HG02885 (cell line): Measurements from ENCODE around the gene CCND2.

ENCODE experiments used
- ATAC-seq: cut with Tn5 transposase; IDR thresholded peaks from one replicate; pipeline ENCODE4 v1.9.1; 2021; ENCODE audit warnings: mild to moderate bottlenecking; ENCODE audit not compliant: unreplicated experiment, poor library complexity

CCND2 gene

GRCh38 chr12:4275870-4276301 lies 2.3 kb downstream of the CCND2 start:
- no peak for ATAC-seq

DNA sequence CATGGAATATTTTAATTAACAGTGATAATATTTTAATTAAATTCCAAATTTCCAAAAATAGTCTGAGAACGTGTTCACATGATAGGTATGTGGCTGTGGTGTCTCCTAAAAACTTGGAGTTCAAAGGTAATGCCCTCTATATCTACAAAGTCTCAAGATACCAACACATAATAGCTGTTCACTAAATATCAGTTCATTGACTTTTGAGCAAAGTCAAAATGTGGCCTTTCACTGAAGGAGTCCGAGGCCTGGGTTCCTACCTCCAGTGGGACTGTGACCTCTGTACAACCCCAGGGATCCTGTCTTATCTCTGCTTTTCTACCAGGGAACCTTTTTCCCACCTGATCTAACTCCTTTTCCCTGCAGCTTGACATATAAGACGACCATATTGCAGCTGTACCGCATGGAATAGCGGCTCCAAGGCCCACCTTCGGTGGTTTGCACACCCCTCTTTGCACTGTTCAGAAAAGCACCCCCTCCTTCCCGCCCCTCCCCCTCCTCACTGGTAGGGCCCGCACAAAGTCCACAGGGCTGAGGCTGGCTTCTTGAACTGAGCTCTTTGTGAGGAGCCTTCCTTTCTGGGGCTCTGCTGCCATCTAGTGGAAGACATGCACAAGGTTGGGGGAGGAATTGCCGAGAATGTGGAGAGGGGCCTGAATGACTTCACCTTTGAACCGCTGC lies 3.1 kb downstream of the CCND2 start:
- ATAC-seq: peak; percentile 48

DNA sequence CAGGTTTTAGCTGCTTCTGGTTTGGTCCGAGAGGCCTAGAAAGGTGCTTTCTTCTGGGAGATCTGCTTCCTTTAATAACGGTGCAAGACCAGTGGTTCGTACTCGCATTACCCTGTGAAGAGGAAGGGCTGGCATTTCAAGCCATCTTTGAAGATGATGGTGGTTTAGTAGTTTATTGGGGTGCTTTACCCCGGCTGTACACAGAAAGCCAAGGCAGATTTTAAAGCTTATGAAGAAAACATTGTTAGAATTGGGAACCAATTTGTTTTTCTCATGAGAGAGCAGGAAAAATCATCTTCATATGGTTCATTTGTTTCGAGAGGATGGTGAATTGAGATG lies 3.6 kb downstream of the CCND2 start:
- no peak for ATAC-seq

GRCh38 chr12:4277857-4278256 lies 4.3 kb downstream of the CCND2 start:
- no peak for ATAC-seq

GRCh38 chr12:4278329-4279197 lies 5.0 kb downstream of the CCND2 start:
- ATAC-seq: no peak

GRCh38 chr12:4279198-4279690 lies 5.7 kb downstream of the CCND2 start:
- ATAC-seq: no peak

DNA sequence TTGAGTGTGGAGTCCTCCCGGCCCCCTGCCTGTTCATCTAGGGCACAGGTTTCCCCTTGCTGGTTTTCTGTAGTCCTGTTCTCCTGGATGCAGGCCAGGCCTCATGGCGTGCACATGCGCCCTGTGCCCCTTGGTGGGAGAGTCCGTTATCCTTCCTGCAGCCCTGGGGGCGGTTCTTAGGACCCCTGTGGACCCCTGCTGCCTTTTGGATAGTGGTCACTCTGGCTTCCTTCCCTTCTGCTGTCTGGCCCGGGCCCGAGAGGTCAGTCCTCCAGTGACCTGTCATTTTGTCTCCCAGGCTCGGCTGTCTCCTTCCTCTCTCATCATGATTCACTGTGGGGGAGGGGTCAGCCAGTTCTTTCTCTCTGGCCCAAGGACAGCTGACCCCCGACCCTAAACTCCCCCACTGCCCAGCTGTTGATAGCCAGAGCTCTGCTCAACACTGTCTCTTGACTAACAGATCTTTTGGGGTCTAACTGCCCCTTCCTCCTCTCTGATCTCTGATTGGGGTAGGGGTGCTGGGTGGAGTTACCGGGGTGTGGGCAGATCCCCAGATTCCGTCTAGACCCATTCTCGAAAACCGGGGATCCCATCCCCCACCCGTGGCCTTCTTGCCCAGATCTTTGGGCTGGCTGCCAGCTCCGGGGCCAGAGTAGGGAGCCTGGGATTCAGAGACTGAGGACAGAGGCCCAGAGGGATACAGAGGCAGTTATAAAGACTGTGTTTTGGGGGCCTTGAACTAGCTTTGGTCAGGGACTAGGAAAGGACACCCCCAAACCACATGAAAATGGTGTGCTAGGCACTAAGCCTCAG lies 7.0 kb downstream of the CCND2 start:
- no peak for ATAC-seq

GRCh38 chr12:4281173-4281654 lies 7.7 kb downstream of the CCND2 start:
- ATAC-seq: no peak

GRCh38 chr12:4282103-4282891 lies 8.7 kb downstream of the CCND2 start:
- no peak for ATAC-seq

GRCh38 chr12:4282892-4283511 lies 9.4 kb downstream of the CCND2 start:
- ATAC-seq: no peak

DNA sequence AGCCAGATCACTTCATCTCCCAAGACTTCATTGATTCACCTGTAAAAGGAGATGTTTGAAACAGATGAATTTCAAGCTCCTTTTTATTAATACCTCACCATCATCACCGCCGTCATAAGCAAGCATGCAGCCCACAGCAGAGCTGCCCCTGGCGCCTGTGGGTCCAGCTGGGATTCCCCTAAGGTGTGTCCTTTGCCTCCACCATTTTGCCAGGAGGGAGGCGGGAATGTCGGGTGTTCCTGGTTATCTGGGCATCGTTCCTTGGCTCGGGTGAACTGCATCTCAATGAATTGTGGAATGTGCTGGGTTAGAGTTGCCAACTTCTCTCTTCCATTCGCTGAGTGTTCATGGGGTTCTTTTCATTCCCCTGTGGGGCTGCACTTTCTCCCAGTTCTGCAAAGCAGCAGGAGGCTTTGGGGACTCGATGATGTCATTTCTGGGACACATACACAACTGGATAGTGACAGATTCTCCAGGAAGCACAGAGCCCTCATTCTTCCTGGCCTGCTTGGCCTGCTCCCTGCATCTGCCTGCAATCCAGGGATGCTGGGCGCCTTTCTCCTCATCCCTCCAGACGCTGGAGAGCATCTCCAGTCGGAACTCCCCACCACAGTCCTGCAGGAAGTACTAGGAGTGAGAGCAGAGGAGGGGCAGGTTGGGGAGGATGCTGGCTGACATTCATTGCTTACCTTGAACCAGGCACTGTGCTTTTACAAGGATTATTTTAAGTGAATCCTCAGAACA lies 10.1 kb downstream of the CCND2 start:
- no peak for ATAC-seq

DNA sequence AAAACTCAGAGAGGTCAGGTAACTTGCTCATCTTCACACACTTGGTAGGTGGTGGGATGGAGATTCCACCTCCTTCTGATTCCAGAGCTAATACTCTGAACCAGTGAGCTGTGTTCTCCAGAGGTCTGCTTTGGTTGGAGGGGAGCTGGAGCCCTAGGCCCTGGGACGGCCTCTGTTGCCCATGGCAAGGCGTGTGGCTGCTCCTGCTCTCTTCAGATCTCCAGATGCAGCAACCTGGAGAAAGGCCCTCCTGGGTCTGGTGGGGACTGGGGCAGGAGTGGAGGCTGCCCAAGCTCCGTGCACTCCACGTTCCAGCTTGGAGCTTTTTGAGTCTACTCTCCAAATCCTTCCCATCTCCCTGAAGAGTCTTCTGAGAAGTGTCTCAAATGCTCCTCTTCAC lies 10.7 kb downstream of the CCND2 start:
- ATAC-seq: no peak

DNA sequence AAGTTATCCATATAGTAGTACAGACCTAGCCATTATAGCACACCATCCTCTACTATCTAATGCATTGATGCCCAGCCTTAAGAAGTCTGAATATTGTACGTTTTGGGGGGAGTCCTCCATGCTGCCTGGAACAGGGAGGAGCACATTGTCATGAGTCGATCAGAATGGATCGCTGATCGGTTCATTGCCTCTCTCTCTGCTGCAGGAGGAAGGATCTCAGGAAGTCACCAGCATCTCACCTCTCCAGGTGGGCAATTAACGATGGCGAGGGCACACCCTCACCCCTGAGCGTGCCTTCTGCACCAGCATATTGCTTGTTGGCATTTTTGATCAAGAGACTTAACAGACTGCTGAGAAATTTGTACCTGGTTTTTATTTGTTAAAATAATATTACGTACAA lies 11.5 kb downstream of the CCND2 start:
- ATAC-seq: no peak

GRCh38 chr12:4286228-4286627 lies 12.7 kb downstream of the CCND2 start:
- no peak for ATAC-seq

DNA sequence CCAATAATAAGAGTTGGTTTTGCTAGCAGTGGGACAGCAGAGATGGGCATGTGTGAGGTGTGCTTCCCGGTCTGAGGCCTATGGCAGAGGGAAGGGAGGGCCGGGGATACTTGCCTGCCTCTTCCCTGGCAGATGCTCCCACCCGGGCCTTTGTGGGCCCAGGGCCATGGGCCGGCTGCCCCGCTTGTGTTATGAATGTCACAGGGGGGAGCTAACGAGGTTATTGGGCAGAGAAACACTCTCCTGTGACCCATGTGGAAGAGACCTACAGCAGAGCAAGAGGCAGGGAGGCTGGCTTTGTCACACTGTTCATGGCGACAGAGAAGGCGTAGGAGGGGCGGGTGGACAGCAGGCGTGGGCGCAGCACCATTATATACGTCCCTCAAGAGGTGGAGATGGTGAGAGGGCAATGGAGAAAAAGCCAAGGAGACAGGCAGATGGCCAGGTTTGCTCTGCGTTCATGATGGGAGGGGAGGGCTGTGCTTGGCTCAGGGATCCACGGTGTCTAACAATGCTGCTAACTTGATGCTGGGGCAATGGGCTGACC lies 13.3 kb downstream of the CCND2 start:
- no peak for ATAC-seq

DNA sequence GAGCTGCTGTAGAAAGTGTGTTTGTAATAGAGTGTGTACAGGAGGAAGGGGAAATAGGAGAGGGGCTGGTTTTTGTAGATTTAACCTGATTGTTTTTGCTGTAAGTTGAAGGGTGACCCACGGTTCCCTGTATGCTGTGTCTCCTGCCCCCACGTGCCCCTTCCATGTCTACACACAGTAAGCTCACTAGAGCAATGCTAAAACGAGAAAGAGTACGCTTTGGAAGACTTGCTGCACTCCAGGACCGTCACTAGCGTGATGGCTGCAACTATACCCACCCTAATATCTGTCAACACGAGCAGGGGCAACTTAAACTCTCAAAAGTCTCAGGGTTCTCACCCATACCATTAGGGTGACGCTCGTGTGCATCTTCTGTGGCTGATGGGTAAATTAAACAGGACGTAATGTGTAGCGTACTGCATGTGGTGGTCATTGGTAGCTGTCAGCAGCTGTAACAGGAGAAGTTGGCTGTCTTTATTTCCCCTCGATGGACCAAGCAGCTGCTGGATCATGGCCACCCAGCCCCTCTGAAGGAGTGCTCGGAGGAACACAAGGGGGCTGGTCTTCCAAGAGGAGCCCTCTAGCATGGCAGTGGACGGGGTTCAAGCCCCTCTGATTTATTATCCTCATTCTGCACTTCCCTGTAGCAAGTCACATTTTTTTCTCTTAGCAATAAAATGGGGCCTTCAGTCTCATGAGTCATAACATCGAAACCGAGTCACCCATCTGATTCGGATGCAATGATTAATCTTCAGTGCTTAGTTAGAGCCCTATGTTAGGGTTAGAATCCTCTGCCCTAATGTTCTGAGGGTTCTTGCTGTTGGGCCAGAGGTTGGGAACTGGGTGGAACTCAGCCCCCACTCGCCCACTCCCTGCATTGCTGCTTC lies 14.0 kb downstream of the CCND2 start:
- no peak for ATAC-seq

DNA sequence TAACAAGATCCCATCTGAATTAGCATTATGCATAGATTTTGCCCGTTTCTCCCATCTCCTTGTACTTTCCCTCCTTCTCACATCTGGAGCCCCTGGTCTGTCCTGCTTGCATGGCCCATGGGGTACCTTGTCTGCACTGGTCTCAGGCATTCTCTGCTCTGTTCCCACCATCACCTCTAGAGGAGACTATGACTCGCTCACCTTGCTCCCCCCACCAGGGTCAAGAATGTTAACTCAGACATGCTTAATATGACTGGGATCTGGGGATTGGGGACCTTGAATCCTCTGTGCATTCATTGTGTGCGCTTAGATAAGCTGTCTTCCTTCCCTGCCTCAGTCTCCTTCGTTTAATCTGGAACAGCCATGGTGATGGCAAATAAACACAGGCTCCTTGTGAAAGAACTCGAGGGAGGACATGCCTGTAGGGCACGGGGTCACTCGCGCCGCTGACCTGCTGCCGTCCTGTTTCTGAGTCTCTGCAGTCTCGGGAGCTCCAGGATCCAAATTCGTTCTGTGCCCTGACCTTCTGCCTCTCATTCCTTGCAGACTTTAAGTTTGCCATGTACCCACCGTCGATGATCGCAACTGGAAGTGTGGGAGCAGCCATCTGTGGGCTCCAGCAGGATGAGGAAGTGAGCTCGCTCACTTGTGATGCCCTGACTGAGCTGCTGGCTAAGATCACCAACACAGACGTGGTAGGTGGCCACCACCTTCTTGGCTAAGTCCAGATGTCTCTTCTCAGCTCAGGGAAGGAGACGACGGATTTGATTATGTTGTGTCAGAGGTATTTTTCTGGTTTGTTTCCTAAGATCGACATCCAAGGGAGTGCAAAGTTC lies 15.0 kb downstream of the CCND2 start:
- no peak for ATAC-seq
